DOHH2 (cell line): ENCODE results near the gene CACNA1B.

Experiments used
- EZH2phosphoT487 ChIP-seq: fragments of 200-600 bp; sonication (generic); IDR thresholded peaks from 2 replicates; pipeline ENCODE4 v1.6.1; 2017; ENCODE audit warnings: borderline replicate concordance, mild to moderate bottlenecking, antibody characterized with exemption, low read length, moderate library complexity, mixed read lengths
- TF ChIP-seq, protein P1 (sequence below): fragments of 200-600 bp; sonication (generic); IDR thresholded peaks from one replicate; pipeline ENCODE4 v1.5.1; 2014; ENCODE audit warnings: antibody characterized with exemption, mild to moderate bottlenecking, low read depth, low read length; ENCODE audit not compliant: poor library complexity, severe bottlenecking

DNA sequence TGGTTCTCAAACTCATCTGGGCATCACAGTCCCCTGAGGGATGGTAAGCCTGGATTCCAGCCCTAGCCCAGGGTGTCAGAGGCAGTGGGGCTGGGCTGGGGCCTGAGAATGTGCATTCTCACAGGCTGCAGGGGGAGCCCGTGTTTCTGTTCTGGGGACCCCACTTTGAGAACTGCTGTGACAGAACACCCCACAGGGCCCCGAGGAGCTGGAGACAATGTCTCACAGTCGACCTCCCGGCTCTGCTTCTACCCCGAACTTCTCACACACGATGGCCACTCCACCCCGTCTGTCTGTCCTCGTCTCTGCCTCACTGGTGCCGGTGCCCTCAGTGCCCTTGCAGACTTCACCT lies 130.0 kb downstream of the CACNA1B start:
- no peak for TF ChIP-seq EZH2phosphoT487
- TF ChIP-seq, protein P1, sequence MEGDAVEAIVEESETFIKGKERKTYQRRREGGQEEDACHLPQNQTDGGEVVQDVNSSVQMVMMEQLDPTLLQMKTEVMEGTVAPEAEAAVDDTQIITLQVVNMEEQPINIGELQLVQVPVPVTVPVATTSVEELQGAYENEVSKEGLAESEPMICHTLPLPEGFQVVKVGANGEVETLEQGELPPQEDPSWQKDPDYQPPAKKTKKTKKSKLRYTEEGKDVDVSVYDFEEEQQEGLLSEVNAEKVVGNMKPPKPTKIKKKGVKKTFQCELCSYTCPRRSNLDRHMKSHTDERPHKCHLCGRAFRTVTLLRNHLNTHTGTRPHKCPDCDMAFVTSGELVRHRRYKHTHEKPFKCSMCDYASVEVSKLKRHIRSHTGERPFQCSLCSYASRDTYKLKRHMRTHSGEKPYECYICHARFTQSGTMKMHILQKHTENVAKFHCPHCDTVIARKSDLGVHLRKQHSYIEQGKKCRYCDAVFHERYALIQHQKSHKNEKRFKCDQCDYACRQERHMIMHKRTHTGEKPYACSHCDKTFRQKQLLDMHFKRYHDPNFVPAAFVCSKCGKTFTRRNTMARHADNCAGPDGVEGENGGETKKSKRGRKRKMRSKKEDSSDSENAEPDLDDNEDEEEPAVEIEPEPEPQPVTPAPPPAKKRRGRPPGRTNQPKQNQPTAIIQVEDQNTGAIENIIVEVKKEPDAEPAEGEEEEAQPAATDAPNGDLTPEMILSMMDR = no peak
